ENCODE measurements around the gene TGFBR3L.
"Not testable (repeated sequence)": the region's sequence is repeated elsewhere in the genome, so short reads cannot be mapped to it uniquely, and the experiment has no call there.

Gene TGFBR3L

DNA sequence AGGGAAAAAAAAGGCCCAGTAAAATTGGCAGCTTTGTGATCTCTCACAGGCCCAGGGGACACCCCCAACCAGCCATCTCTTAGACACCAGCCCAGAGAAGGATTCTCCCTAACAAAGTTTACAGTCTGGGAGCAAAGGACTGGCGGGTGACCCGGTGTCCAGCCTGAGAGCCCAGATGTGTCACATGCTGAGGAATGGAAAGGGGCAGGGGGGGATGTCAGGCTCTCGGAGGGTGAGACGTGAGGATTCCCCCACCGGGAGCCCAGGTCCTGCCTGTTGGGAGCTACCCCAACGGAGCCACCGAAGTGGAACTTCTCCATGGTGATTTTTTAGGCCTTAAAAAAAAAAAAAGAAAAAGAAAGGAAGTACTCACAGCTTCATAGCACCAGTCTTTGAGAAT is 16.1 kb downstream of the TGFBR3L start:
- FAIRE-seq: no peak

- FAIRE-seq: no peak
These were observed 16.8 kb downstream of the TGFBR3L start for GRCh38 chr19:7931221-7932061.

GRCh38 chr19:7932276-7932929 is 17.8 kb downstream of the TGFBR3L start:
- no peak for FAIRE-seq

DNA sequence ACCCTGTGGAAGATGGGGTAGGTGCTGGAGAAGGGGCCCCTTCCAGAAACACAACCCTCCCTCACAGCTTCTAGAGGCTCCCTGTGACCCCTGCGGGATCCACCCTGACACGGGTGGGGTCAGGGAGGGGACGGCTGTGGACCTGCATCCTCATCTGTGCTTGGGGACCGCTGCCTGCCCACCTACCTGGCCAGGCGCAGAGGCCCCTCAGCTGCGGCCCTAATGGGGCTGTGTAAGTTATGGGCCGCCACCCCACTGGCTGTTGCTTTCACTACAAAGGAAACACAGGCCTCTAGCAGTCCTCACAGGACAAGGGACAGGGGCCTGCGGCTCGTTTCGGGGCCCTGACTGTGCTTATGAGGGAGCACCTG is 18.3 kb downstream of the TGFBR3L start:
- no peak for FAIRE-seq

GRCh38 chr19:7933411-7933810 is 18.8 kb downstream of the TGFBR3L start:
- no peak for FAIRE-seq

DNA sequence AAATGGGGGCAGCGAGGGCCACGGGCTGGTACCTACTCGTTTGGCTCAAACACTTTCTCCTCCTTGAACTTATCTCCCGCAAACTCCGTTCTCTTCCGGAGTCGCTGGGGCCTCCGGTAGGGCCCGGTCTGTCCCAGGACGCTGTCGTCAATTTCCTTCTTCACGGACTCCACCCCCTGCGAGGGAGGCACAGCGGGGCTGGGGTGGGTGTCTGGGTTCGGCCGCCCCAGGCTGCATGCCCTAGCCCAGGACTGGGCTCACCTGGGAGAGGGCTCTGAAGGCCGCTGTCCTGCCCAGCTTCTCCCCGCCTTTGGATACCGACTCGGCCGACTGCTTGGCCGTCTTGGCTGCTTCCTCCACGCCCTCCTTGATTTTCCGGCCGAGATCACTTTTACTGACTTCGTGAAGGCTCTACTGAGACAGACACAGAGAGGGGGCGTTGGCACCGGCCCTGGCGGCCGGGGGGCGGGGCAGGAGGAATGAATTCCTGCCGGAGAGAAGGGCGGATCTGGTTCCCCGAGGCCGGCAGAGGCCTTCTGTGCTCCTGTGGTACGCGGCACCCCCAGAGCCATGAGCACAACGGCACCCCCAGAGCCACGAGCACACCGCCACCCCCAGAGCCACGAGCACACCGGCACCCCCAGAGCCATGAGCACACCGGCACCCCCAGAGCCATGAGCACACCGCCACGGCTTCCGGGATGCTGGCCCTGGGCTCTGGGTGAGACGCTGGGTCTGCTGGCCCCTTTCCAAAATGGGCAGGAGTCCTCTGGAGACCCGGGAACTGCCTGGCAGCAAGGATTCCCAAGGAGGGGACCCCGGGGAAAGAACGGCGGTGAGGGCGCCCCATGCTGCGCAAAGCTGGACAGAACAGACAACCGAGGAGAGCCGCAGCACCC is 19.4 kb downstream of the TGFBR3L start:
- FAIRE-seq: no peak

GRCh38 chr19:7934766-7935165 is 20.1 kb downstream of the TGFBR3L start:
- FAIRE-seq: no peak

DNA sequence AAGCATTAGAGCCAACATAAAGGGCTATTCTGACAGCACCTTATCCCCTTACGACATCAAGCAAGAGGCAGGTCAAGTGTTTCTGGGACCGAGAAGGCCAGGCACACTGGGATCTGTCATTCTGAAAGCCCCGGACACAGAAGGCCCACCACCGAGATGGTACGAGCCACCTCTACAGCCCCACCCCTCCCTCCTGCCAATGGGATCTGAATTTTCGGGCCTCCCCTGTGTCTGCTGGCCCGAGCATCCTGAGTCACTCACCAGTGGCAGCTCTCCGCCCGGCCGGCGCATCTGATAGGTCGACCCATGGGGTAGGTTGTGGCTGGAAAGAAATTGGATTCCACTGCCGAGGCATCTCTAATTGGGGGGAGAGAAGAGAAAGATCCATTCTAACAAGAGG is 26.2 kb downstream of the TGFBR3L start:
- FAIRE-seq: no peak

- no peak for FAIRE-seq
These were observed 27.4 kb downstream of the TGFBR3L start for GRCh38 chr19:7941895-7942596.

- FAIRE-seq: no peak
These were observed 28.4 kb downstream of the TGFBR3L start for GRCh38 chr19:7942981-7943443.

GRCh38 chr19:7943444-7944176 is 29.0 kb downstream of the TGFBR3L start, which contains the start of gene TIMM44:
Gene TIMM44 (minus strand): TSS chr19:7943666. CDS start chr19:7943651, 15 bp downstream.
- FAIRE-seq: peak; percentile 97

DNA sequence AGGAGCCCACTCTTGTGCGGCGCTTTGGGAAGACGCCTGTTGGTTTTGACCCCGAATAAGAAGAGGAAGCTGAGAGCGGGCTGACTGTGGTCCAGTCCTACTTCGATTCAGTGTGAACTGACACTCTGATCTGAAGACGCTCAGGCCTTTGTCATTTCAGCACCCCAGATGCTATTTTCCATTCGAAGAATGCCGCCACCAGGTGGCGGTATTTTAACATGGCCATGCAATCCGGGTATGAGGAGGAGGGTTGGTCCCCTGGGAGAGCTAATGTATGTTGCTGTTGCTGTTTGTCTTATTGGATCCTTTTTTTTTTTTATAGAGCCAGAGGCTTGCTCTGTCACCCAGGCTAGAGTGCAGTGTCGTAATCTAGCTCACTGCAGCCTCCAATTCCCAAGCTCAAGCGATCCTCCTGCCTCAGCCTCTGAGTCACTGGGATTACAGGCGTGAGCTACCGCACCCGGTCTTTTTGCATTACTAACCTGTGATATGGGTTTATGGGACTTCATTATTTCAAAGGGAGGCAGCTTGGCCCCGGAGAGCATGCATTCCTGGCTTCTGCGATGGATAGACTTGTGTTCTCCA is 29.6 kb downstream of the TGFBR3L start:
- peak; percentile 97 for FAIRE-seq

- no peak for FAIRE-seq
These were observed 33.3 kb downstream of the TGFBR3L start for GRCh38 chr19:7947939-7948338.

DNA sequence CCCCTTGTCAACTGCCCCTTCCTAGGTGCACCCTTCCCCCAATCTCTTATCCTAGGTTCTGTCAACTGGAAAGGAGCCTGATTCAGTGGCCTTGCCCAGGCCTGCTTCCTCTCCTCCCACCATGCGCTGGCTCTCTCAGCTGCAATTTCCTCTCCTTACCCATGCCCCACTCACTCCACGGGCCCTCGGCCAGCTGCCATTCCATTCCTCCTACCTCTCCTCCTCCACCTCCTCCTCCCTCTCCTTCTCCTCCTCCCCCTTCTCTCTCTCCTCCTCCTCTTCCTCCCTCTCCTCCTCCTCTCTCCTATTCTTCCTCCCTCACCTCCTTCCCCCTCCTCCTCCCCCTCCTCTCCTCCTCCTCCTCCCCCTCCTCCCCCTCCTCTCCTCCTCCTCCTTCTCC is 38.4 kb downstream of the TGFBR3L start:
- FAIRE-seq: no peak

DNA sequence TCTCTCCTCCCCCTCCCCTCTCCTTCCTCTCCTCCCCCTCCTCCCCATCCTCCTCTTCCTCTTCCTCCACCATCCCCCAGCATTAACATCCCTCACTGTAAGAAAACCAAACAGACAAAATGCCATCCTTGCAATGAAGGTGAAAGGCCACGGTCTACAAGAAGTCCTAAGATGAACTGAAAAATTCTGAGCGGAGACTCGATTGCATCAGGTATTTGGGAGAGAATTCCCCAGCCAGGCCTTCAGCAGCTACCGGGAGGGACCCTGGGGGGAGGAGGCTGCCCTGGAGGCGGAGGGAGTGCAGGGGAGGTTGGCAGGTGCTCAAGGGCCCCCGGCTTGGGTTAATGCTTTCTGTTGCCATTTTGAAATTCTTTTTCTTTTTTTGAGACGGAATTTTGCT is 38.9 kb downstream of the TGFBR3L start:
- no peak for FAIRE-seq

DNA sequence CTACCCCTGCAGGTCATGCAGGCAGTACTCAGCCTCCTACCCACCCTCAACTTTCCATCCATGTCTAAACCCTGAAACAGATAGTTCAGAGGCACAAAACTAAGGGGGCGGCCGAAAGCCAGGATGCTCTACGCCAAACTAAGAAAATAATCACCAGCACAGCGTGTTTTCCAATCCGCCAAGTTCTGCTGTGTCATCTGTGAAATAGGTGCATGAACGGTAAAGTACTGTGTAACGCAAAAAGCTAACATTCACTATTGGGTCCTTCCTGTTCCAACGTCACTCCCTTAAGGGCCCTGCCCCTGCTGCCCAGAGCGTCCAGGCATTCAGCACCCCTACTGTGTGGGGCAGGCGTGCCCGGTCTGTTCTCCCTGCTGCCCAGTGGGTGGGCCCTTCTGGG is 41.1 kb downstream of the TGFBR3L start:
- no peak for FAIRE-seq

DNA sequence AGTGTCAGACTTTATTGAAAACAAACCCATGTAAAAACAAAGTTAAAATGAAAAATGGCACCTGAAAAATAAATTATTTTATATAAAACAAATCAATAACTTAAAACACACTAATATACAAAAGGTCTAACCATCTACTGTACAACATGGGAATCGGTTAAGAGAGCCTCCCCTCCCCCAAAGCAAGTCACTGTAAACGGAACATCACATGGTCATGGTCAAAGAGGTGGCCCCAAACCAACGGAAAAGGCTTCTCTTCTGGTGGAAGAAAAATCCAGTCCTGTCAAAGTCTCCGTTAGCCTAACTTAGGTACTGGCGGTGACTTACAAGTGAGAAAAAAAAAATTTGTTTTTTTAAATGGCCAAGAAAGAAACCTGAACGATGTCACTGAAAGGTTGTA is 44.6 kb downstream of the TGFBR3L start:
- FAIRE-seq: no peak

GRCh38 chr19:7961082-7961481 is 46.5 kb downstream of the TGFBR3L start:
- FAIRE-seq: not testable (repeated sequence)

DNA sequence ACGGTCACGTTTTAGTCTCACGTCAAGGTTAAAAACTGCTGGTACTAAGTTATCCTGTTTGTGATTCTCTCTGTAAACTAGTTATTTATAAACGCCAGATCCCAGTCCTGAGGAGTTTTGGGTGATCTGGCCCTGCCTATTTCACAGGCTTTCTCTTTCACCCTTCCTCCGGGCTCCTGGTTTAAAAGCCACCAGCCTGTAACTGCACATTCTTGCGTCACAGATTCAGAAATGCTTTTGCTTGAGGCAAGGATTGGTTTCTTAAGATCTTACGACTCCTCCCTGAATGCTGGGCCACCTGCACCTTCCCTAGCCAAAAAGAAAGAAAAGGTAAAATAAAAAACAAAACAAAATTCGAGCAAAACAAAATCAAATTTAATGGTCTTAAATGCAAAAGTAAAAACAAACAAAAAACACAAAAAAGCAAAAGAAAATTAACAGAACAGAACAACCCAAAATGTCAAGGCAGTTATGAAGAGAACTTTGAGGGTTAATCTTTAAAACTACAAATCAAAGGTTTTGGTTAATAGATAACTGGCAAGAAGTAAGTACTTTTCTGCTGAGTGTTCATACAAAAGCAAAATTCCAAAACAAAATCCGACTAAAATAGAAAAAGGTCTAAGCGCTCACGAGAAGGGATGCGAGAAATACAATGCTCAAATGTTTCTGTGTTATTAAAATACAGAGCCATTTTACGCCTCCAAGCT is 47.4 kb downstream of the TGFBR3L start:
- peak; percentile 33 for FAIRE-seq

- no peak for FAIRE-seq
These were observed 48.1 kb downstream of the TGFBR3L start for GRCh38 chr19:7962644-7963268.

All from islet of Langerhans (tissue), 1 donor.